ENCODE data around the gene CHST7. TPM values are rescaled to one million over a fixed set of nuclear protein-coding genes. Genes with fewer than 3 reads are reported as not detected.
"Not testable (repeated sequence)": the region's sequence is repeated elsewhere in the genome, so short reads cannot be mapped to it uniquely, and the experiment has no call there.

CHST7 gene
- total RNA-seq: 10 to 100 TPM; 33.6 to 50.5 TPM

GRCh38 chrX:46573331-46573891 lies at the start of gene CHST7:
Gene CHST7, plus strand, starts transcription at chrX:46573765. Its CDS starts 167 bp downstream, at chrX:46573932.
- H3K4me1 ChIP-seq: peaks cover 0 to 15% of the 10 kb centered on the region in 2 donors
- no peaks in the 10 kb centered on the region for H3K27me3 ChIP-seq

GRCh38 chrX:46528640-46529039 lies 44.9 kb upstream of the CHST7 start:
- H3K4me1 ChIP-seq; H3K36me3 ChIP-seq; H3K4me3 ChIP-seq; H3K9me3 ChIP-seq; DNase-seq (ENCODE audit: low spot score); H3K27ac ChIP-seq; H3K27me3 ChIP-seq: not testable (repeated sequence)

More at GRCh38 chrX:46573331-46573891, at the start of gene CHST7:
- Histone ChIP-seq H3K36me3 (no peaks in the 10 kb centered on the region), H3K4me3 (peak within 1 kb of the TSS; percentile 51 to 66), H3K27ac (peak within 1 kb of the TSS; percentile 81 to 90), H3K9me3 (no peaks in the 10 kb centered on the region)
- DNase-seq (ENCODE audit: low spot score): peak; percentile 76
- peak in 1 of 2 donors; percentile 46 for TF ChIP-seq CTCF (IDR thresholded peaks at IDR 0.05)

- H3K36me3 ChIP-seq; H3K4me3 ChIP-seq; DNase-seq (ENCODE audit: low spot score); H3K27ac ChIP-seq; H3K27me3 ChIP-seq; H3K4me1 ChIP-seq; H3K9me3 ChIP-seq: not testable (repeated sequence)
Observed at GRCh38 chrX:46529740-46530403, 43.7 kb upstream of the CHST7 start.

GRCh38 chrX:46530404-46530908 lies 43.1 kb upstream of the CHST7 start:
- not testable (repeated sequence) for H3K36me3 ChIP-seq; H3K4me1 ChIP-seq; H3K27me3 ChIP-seq; H3K4me3 ChIP-seq; H3K9me3 ChIP-seq; H3K27ac ChIP-seq; DNase-seq (ENCODE audit: low spot score)

- Histone ChIP-seq H3K27ac (no peak overlapping the region), H3K36me3 (no peaks in the 10 kb centered on the region), H3K4me3 (no peak overlapping the region), H3K27me3 (no peaks in the 10 kb centered on the region), H3K9me3 (no peaks in the 10 kb centered on the region), H3K4me1 (no peaks in the 10 kb centered on the region)
- no peak for TF ChIP-seq CTCF (IDR thresholded peaks at IDR 0.05)
- DNase-seq (ENCODE audit: low spot score): no peak
Observed at GRCh38 chrX:46531442-46531841, 42.1 kb upstream of the CHST7 start.

GRCh38 chrX:46543441-46543840 lies 30.1 kb upstream of the CHST7 start:
- no peak overlapping the region for H3K4me3 ChIP-seq
- no peak for DNase-seq (ENCODE audit: low spot score)
- no peaks in the 10 kb centered on the region for H3K27me3 ChIP-seq
- H3K36me3 ChIP-seq: no peaks in the 10 kb centered on the region
- H3K4me1 ChIP-seq: peaks cover 0 to 11% of the 10 kb centered on the region in 2 donors
- H3K9me3 ChIP-seq: no peaks in the 10 kb centered on the region
- no peak overlapping the region for H3K27ac ChIP-seq
- TF ChIP-seq CTCF (IDR thresholded peaks at IDR 0.05): no peak

GRCh38 chrX:46544527-46544926 lies 29.0 kb upstream of the CHST7 start:
- Histone ChIP-seq H3K4me3 (peak overlapping the region; percentile 67 to 75), H3K27ac (peak overlapping the region; percentile 79 to 81), H3K4me1 (peaks cover 0 to 11% of the 10 kb centered on the region in 2 donors)
- H3K9me3 ChIP-seq; H3K36me3 ChIP-seq; H3K27me3 ChIP-seq; DNase-seq (ENCODE audit: low spot score): not testable (repeated sequence)
